Neural progenitor cell (in vitro differentiated cells): ENCODE results near the gene NF1. TPM values are rescaled to one million over a fixed set of nuclear protein-coding genes. Genes with fewer than 3 reads are reported as not detected.

Source experiments
- DNase-seq: peaks from one replicate; pipeline ENCODE4 v3.0.0-alpha.2; 2016; ENCODE audit warnings: low spot score
- H2AFZ ChIP-seq: fragments of 200-600 bp; sonication (generic); replicated peaks from 2 replicates; pipeline ENCODE4 v1.6.1; 2016; ENCODE audit warnings: antibody characterized with exemption
- H3F3A ChIP-seq: fragments of 200-600 bp; sonication (generic); 2 replicates; pipeline ENCODE4 v1.6.1; 2016; ENCODE audit warnings: antibody characterized with exemption, low read depth
- H3K27ac ChIP-seq: fragments of 200-600 bp; sonication (generic); 2 replicates; pipeline ENCODE4 v1.5.1; 2016; ENCODE audit warnings: mild to moderate bottlenecking
- H3K27me3 ChIP-seq: fragments of 200-600 bp; sonication (generic); 2 replicates; pipeline ENCODE4 v1.6.1; 2016; ENCODE audit warnings: mild to moderate bottlenecking, moderate library complexity
- H3K36me3 ChIP-seq: fragments of 200-600 bp; sonication (generic); 2 replicates; pipeline ENCODE4 v1.5.1; 2016
- H3K4me1 ChIP-seq: fragments of 200-600 bp; sonication (generic); 2 replicates; pipeline ENCODE4 v1.6.1; 2016; ENCODE audit warnings: mixed run types
- H3K4me2 ChIP-seq: fragments of 200-600 bp; sonication (generic); 2 replicates; pipeline ENCODE4 v1.6.1; 2016
- H3K4me3 ChIP-seq: fragments of 200-600 bp; sonication (generic); 2 replicates; pipeline ENCODE4 v1.5.1; 2016
- H3K79me2 ChIP-seq: fragments of 200-600 bp; sonication (generic); 2 replicates; pipeline ENCODE4 v1.6.1; 2016; ENCODE audit warnings: low read depth
- H3K9ac ChIP-seq: fragments of 200-600 bp; sonication (generic); 2 replicates; pipeline ENCODE4 v1.6.1; 2016
- H3K9me3 ChIP-seq: fragments of 200-600 bp; sonication (generic); 2 replicates; pipeline ENCODE4 v1.5.1; 2016; ENCODE audit warnings: low read depth
- H4K20me1 ChIP-seq: fragments of 200-600 bp; sonication (generic); 2 replicates; pipeline ENCODE4 v1.6.1; 2016; ENCODE audit warnings: low read depth
- H3K27ac Mint-ChIP-seq: 3 replicates; pipeline ENCODE4 v1.8.0; 2021; ENCODE audit warnings: mixed read lengths
- H3K27me3 Mint-ChIP-seq: 2 replicates; pipeline ENCODE4 v1.8.0; 2022; ENCODE audit warnings: low read depth, mild to moderate bottlenecking, inconsistent platforms, moderate library complexity, mixed read lengths; ENCODE audit not compliant: insufficient read depth
- H3K36me3 Mint-ChIP-seq: 3 replicates; pipeline ENCODE4 v1.8.0; 2021; ENCODE audit warnings: mixed read lengths
- H3K4me1 Mint-ChIP-seq: 3 replicates; pipeline ENCODE4 v1.8.0; 2021; ENCODE audit warnings: mixed read lengths
- H3K4me3 Mint-ChIP-seq: 3 replicates; pipeline ENCODE4 v1.8.0; 2021; ENCODE audit warnings: mild to moderate bottlenecking, moderate library complexity, mixed read lengths
- H3K9me3 Mint-ChIP-seq: 3 replicates; pipeline ENCODE4 v1.8.0; 2020; ENCODE audit warnings: mixed read lengths
- CTCF ChIP-seq: fragments of 200-600 bp; sonication (generic); IDR thresholded peaks from 2 replicates; pipeline ENCODE4 v1.5.1; 2017; ENCODE audit warnings: antibody characterized with exemption, mild to moderate bottlenecking
- EZH2 ChIP-seq: fragments of 200-600 bp; sonication (generic); IDR thresholded peaks from 2 replicates; pipeline ENCODE4 v1.6.1; 2017; ENCODE audit warnings: antibody characterized with exemption, mild to moderate bottlenecking, moderate library complexity
- EZH2phosphoT487 ChIP-seq: fragments of 200-600 bp; sonication (generic); IDR thresholded peaks from 2 replicates; pipeline ENCODE4 v1.6.1; 2017; ENCODE audit warnings: antibody characterized with exemption
- total RNA-seq: library from RNA; depleted of rRNA; stranded (reverse); fragments of >200 nt; gene quantifications from 2 replicates; pipeline ENCODE4 v1.2.3, GENCODE V29; 2015; ENCODE audit warnings: low replicate concordance

NF1 gene
- total RNA-seq, 1 donor from 2014 or later, result 54.8 TPM

GRCh38 chr17:31408586-31408985, 313.8 kb downstream of the NF1 start:
- H3K4me3 Mint-ChIP-seq, result no peak overlapping the region

GRCh38 chr17:31411707-31412285, 317.0 kb downstream of the NF1 start:
- Histone ChIP-seq H3K27me3 (peaks cover 18% of the 10 kb centered on the region), H3K36me3 (no peaks in the 10 kb centered on the region), H3K9me3 (no peaks in the 10 kb centered on the region), H3K79me2 (no peaks in the 10 kb centered on the region), H3K4me2 (no peak overlapping the region), H2AFZ (no peak overlapping the region), H3F3A (peaks cover 26% of the 10 kb centered on the region), H3K27ac (no peak overlapping the region), H4K20me1 (peaks cover 12% of the 10 kb centered on the region), H3K4me3 (no peak overlapping the region), H3K4me1 (peaks cover 48% of the 10 kb centered on the region), H3K9ac (no peak overlapping the region)
- H3K9me3 Mint-ChIP-seq, result no peaks in the 10 kb centered on the region
- peaks cover 17% of the 10 kb centered on the region for H3K27me3 Mint-ChIP-seq
- TF ChIP-seq EZH2phosphoT487 (no peak), EZH2 (no peak), CTCF (no peak)
- no peak overlapping the region for H3K27ac Mint-ChIP-seq
- peaks cover 51% of the 10 kb centered on the region for H3K4me1 Mint-ChIP-seq
- no peak for DNase-seq
- H3K4me3 Mint-ChIP-seq, result no peak overlapping the region
- no peaks in the 10 kb centered on the region for H3K36me3 Mint-ChIP-seq

More at GRCh38 chr17:31408586-31408985, 313.8 kb downstream of the NF1 start:
- Histone ChIP-seq H3F3A (peaks cover 1% of the 10 kb centered on the region), H3K9ac (no peak overlapping the region), H2AFZ (no peak overlapping the region), H3K27me3 (peaks cover 12% of the 10 kb centered on the region), H3K79me2 (no peaks in the 10 kb centered on the region), H3K4me2 (no peak overlapping the region), H3K4me1 (peaks cover 23% of the 10 kb centered on the region), H3K9me3 (no peaks in the 10 kb centered on the region), H4K20me1 (no peaks in the 10 kb centered on the region), H3K36me3 (no peaks in the 10 kb centered on the region), H3K27ac (no peak overlapping the region), H3K4me3 (no peak overlapping the region)
- H3K27me3 Mint-ChIP-seq, result peaks cover 22% of the 10 kb centered on the region
- no peaks in the 10 kb centered on the region for H3K36me3 Mint-ChIP-seq
- peaks cover 31% of the 10 kb centered on the region for H3K4me1 Mint-ChIP-seq
- no peak overlapping the region for H3K27ac Mint-ChIP-seq
- DNase-seq, result no peak
- no peak for TF ChIP-seq EZH2phosphoT487
- TF ChIP-seq CTCF, result no peak
- TF ChIP-seq EZH2, result no peak
- no peaks in the 10 kb centered on the region for H3K9me3 Mint-ChIP-seq

DNA sequence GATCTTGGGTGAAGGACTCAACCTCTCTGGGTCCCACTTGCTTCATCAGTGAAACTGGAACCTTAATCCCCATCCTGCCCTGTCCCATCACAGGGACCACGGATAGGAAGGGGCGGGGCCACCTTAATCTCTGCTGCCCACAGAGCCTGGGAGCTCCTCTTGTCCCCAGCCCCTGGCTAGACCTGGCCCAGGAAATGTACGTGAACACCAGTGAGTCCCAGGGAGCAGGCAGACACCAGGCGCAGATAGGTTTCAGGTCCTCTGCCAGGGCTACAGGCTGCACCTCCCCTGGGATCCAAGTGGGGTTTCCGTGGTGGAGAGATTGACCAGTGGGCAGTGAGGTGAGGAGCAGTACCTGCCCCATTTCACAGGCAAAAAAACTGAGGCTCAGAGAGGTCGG, 317.7 kb downstream of the NF1 start:
- H3K27ac Mint-ChIP-seq, result no peak overlapping the region
- no peak overlapping the region for H3K4me3 ChIP-seq
- peaks cover 12% of the 10 kb centered on the region for H4K20me1 ChIP-seq
- no peaks in the 10 kb centered on the region for H3K79me2 ChIP-seq
- no peak overlapping the region for H3K9ac ChIP-seq
- no peak overlapping the region for H3K27ac ChIP-seq
- H3K4me1 ChIP-seq, result peaks cover 55% of the 10 kb centered on the region
- peaks cover 17% of the 10 kb centered on the region for H3K27me3 Mint-ChIP-seq
- no peaks in the 10 kb centered on the region for H3K9me3 Mint-ChIP-seq
- H3K4me1 Mint-ChIP-seq, result peaks cover 58% of the 10 kb centered on the region
- DNase-seq, result peak; percentile 34
- TF ChIP-seq CTCF (no peak), EZH2 (no peak), EZH2phosphoT487 (no peak)
- H3K9me3 ChIP-seq, result no peaks in the 10 kb centered on the region
- no peaks in the 10 kb centered on the region for H3K36me3 Mint-ChIP-seq
- H2AFZ ChIP-seq, result no peak overlapping the region
- H3K27me3 ChIP-seq, result peaks cover 18% of the 10 kb centered on the region
- peaks cover 33% of the 10 kb centered on the region for H3F3A ChIP-seq
- H3K36me3 ChIP-seq, result no peaks in the 10 kb centered on the region
- no peak overlapping the region for H3K4me2 ChIP-seq
- no peak overlapping the region for H3K4me3 Mint-ChIP-seq
